Measurements from ENCODE around the gene SPART.
"Not testable (repeated sequence)": the region's sequence is repeated elsewhere in the genome, so short reads cannot be mapped to it uniquely, and the experiment has no call there.

Gene SPART

GRCh38 chr13:36353001-36353400, 6.8 kb upstream of the SPART start:
- DNase-seq (ENCODE audit: low spot score) = no peak

GRCh38 chr13:36352350-36352749, 6.2 kb upstream of the SPART start:
- no peak for DNase-seq (ENCODE audit: low spot score)

GRCh38 chr13:36347531-36348210, 1.5 kb upstream of the SPART start:
- no peak for DNase-seq (ENCODE audit: low spot score)

- DNase-seq (ENCODE audit: low spot score) = peak; percentile 54
These were observed 564 bp downstream of the SPART start for GRCh38 chr13:36345438-36346221.

- DNase-seq (ENCODE audit: low spot score) = no peak
These were observed 1.2 kb downstream of the SPART start for GRCh38 chr13:36344886-36345437.

GRCh38 chr13:36344173-36344572, 2.0 kb downstream of the SPART start:
- no peak for DNase-seq (ENCODE audit: low spot score)

GRCh38 chr13:36343766-36344165, 2.4 kb downstream of the SPART start:
- no peak for DNase-seq (ENCODE audit: low spot score)

GRCh38 chr13:36342715-36343114, 3.5 kb downstream of the SPART start:
- no peak for DNase-seq (ENCODE audit: low spot score)

- no peak for DNase-seq (ENCODE audit: low spot score)
These were observed 4.5 kb downstream of the SPART start for GRCh38 chr13:36341718-36342117.

GRCh38 chr13:36339600-36340155, 6.5 kb downstream of the SPART start:
- DNase-seq (ENCODE audit: low spot score) = no peak

- no peak for DNase-seq (ENCODE audit: low spot score)
These were observed 8.1 kb downstream of the SPART start for GRCh38 chr13:36337938-36338641.

- DNase-seq (ENCODE audit: low spot score) = no peak
These were observed 13.2 kb downstream of the SPART start for GRCh38 chr13:36332986-36333385.

- DNase-seq (ENCODE audit: low spot score) = not testable (repeated sequence)
These were observed 13.9 kb downstream of the SPART start for GRCh38 chr13:36332255-36332654.

- DNase-seq (ENCODE audit: low spot score) = no peak
These were observed 14.9 kb downstream of the SPART start for GRCh38 chr13:36331280-36331679.

- DNase-seq (ENCODE audit: low spot score) = no peak
These were observed 16.8 kb downstream of the SPART start for GRCh38 chr13:36329361-36329760.

GRCh38 chr13:36328821-36329220, 17.4 kb downstream of the SPART start:
- DNase-seq (ENCODE audit: low spot score) = no peak

- DNase-seq (ENCODE audit: low spot score) = no peak
These were observed 20.3 kb downstream of the SPART start for GRCh38 chr13:36325912-36326311.

GRCh38 chr13:36324881-36325280, 21.3 kb downstream of the SPART start:
- not testable (repeated sequence) for DNase-seq (ENCODE audit: low spot score)

- no peak for DNase-seq (ENCODE audit: low spot score)
These were observed 22.1 kb downstream of the SPART start for GRCh38 chr13:36323951-36324566.

GRCh38 chr13:36323408-36323807, 22.8 kb downstream of the SPART start:
- no peak for DNase-seq (ENCODE audit: low spot score)

GRCh38 chr13:36319793-36320192, 26.4 kb downstream of the SPART start:
- DNase-seq (ENCODE audit: low spot score) = not testable (repeated sequence)
